Right ventricle myocardium superior (tissue), 1 donor: Measurements from ENCODE around the gene PERP. TPM values are rescaled to one million over a fixed set of nuclear protein-coding genes. Genes with fewer than 3 reads are reported as not detected.
"Not testable (repeated sequence)": the region's sequence is repeated elsewhere in the genome, so short reads cannot be mapped to it uniquely, and the experiment has no call there.

Experiments used
- ATAC-seq: fragments of 200-7000 bp; cut with Tn5 transposase; one replicate; pipeline ENCODE4 v1.9.1; 2020; ENCODE audit warnings: mild to moderate bottlenecking; ENCODE audit not compliant: poor library complexity
- DNase-seq: peaks from one replicate; pipeline ENCODE4 v3.0.0-alpha.2; 2020
- intact Hi-C: fragments of 100-400 bp; cut with DNase I; formaldehyde crosslinking; loops from one replicate; pipeline ENCODE4 v1.11.2; 2022
- long read RNA-seq: library from polyadenylated mRNA; unstranded; transcript quantifications from one replicate; pipeline ENCODE4 v2.0.0, GENCODE V29; 2021
- total RNA-seq: library from RNA; stranded (reverse); fragmentation: NEBNext Ultra II Directional; extraction: Animal tissue kit (Norgen Biotek cat#: 25700); gene quantifications from one replicate; pipeline ENCODE4 v1.2.1, GENCODE V29; 2021
- donor health status: DM: no; HTN: yes; CAD: no; lungs with severe emphysema.

Gene PERP
- 42.1 TPM for total RNA-seq
- long read RNA-seq, full-length matches to known transcripts = 433 of 448 reads
- long read RNA-seq, partial matches to known transcripts = 2 of 448 reads
- long read RNA-seq, other reads (novel, unspliced or antisense) = 13 of 448 reads

- DNase-seq (peak; percentile 80), ATAC-seq (peak; percentile 91)
- intact Hi-C loops = loop anchor here (10.0 kb wide), 1 partner anchor 402 kb away; no protein-coding TSS in a partner anchor
These were observed at the start of gene PERP for GRCh38 chr6:138107078-138107751. Gene PERP (minus strand): TSS chr6:138107419. CDS start chr6:138107340, 79 bp downstream.

- intact Hi-C loops = no loop called here
- no peak for DNase-seq
- no peak for ATAC-seq
These were observed 48.2 kb upstream of the PERP start for GRCh38 chr6:138155443-138155842.

GRCh38 chr6:138146544-138146943, 39.3 kb upstream of the PERP start:
- ATAC-seq (no peak), DNase-seq (no peak)
- intact Hi-C loops = no loop called here

GRCh38 chr6:138145402-138145801, 38.2 kb upstream of the PERP start:
- intact Hi-C loops = no loop called here
- DNase-seq (no peak), ATAC-seq (no peak)

GRCh38 chr6:138142806-138143205, 35.6 kb upstream of the PERP start:
- DNase-seq (no peak), ATAC-seq (no peak)
- intact Hi-C loops = no loop called here

GRCh38 chr6:138129190-138129589, 22.0 kb upstream of the PERP start:
- ATAC-seq (no peak), DNase-seq (no peak)
- intact Hi-C loops = no loop called here

- DNase-seq (no peak), ATAC-seq (no peak)
- intact Hi-C loops = no loop called here
These were observed 20.9 kb upstream of the PERP start for GRCh38 chr6:138128096-138128495.

GRCh38 chr6:138124096-138124495, 16.9 kb upstream of the PERP start:
- DNase-seq = no peak
- ATAC-seq = no peak
- intact Hi-C loops = no loop called here

- intact Hi-C loops = loop anchor here (5.0 to 10.0 kb wide), 4 partner anchors 167 to 472 kb away; partner anchors contain the start of gene HEBP2
- no peak for ATAC-seq
- DNase-seq = no peak
These were observed 12.8 kb upstream of the PERP start for GRCh38 chr6:138119976-138120375.

- ATAC-seq = not testable (repeated sequence)
- intact Hi-C loops = loop anchor here (5.0 to 10.0 kb wide), 4 partner anchors 168 to 473 kb away; partner anchors contain the start of gene HEBP2
These were observed 12.0 kb upstream of the PERP start for GRCh38 chr6:138119229-138119628.

GRCh38 chr6:138117376-138117914, 10.2 kb upstream of the PERP start:
- ATAC-seq = no peak
- intact Hi-C loops = loop anchor here (5.0 to 10.0 kb wide), 4 partner anchors 170 to 475 kb away; partner anchors contain the start of gene HEBP2

More at GRCh38 chr6:138119229-138119628, 12.0 kb upstream of the PERP start:
- not testable (repeated sequence) for DNase-seq

GRCh38 chr6:138116661-138116999, 9.4 kb upstream of the PERP start:
- no peak for DNase-seq
- intact Hi-C loops = loop anchor here (5.0 to 10.0 kb wide), 4 partner anchors 171 to 476 kb away; partner anchors contain the start of gene HEBP2
- no peak for ATAC-seq

More at GRCh38 chr6:138117376-138117914, 10.2 kb upstream of the PERP start:
- DNase-seq = no peak

- ATAC-seq = peak; percentile 90
- intact Hi-C loops = loop anchor here (5.0 to 10.0 kb wide), 4 partner anchors 171 to 476 kb away; partner anchors contain the start of gene HEBP2
- DNase-seq = peak; percentile 62
These were observed 8.8 kb upstream of the PERP start for GRCh38 chr6:138115877-138116660.

GRCh38 chr6:138115201-138115600, 8.0 kb upstream of the PERP start:
- DNase-seq = no peak
- intact Hi-C loops = loop anchor here (5.0 to 10.0 kb wide), 4 partner anchors 172 to 477 kb away; partner anchors contain the start of gene HEBP2
- ATAC-seq = no peak

- ATAC-seq (no peak), DNase-seq (no peak)
- intact Hi-C loops = loop anchor here (5.0 to 10.0 kb wide), 3 partner anchors 291 to 654 kb away; partner anchors contain the start of gene HEBP2
These were observed 6.5 kb upstream of the PERP start for GRCh38 chr6:138113588-138114210.

- no peak for ATAC-seq
- intact Hi-C loops = loop anchor here (5.0 to 10.0 kb wide), 3 partner anchors 295 to 657 kb away; partner anchors contain the start of gene HEBP2
- no peak for DNase-seq
These were observed 3.0 kb upstream of the PERP start for GRCh38 chr6:138110229-138110628.

- peak; percentile 65 for DNase-seq
- intact Hi-C loops = loop anchor here (2.0 to 10.0 kb wide), 2 partner anchors 107 to 405 kb away; no protein-coding TSS in a partner anchor
- ATAC-seq = no peak
These were observed 2.1 kb upstream of the PERP start for GRCh38 chr6:138109042-138109997.
